ENCODE measurements around the gene LUC7L3. TPM values are rescaled to one million over a fixed set of nuclear protein-coding genes. Genes with fewer than 3 reads are reported as not detected.
A peak's percentile ranks its signal among the peaks of the same experiment; 100 is the strongest.

The LUC7L3 gene
- total RNA-seq, 1 donor from 2014 or later, result 222 TPM

- no peak for TF ChIP-seq CTCF (IDR thresholded peaks at IDR 0.05; ENCODE audit: partially characterized antibody, unreplicated experiment)
- Mint-ChIP-seq H3K4me1 (ENCODE audit: low read depth, unreplicated experiment) (peaks cover 48% of the 10 kb centered on the region), H3K9me3 (ENCODE audit: unreplicated experiment) (peaks cover 4% of the 10 kb centered on the region), H3K36me3 (ENCODE audit: unreplicated experiment) (peaks cover 5% of the 10 kb centered on the region), H3K27me3 (ENCODE audit: unreplicated experiment) (peaks cover 2% of the 10 kb centered on the region), H3K27ac (ENCODE audit: unreplicated experiment) (no peak overlapping the region), H3K4me3 (ENCODE audit: unreplicated experiment) (no peak overlapping the region)
- no peak for DNase-seq
Observed at GRCh38 chr17:50693036-50693682, 26.2 kb upstream of the LUC7L3 start.

DNA sequence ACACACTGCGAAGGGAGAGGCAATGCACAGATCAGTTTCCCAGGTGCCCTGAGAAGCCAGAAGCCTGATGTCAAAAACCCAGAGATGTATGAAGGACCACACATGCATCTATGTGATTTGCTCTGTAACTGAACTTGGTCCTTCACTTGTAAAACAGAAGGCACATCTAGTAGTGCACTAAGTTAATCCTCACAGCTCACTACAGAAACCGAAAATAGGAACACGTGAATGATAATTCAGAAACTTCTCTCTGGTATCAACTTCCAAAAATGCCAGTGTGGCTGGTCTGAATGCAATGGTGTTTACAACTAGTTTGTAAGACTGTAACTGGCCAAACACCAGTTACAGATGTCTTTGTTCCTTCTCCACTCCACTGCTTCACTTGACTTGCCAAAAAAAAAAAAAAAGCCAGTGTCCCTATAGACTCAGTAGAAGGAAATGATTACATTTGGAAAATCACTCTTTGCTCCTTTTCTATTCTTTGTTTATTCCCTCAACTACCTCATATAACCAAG is 23.0 kb upstream of the LUC7L3 start:
- peaks cover 5% of the 10 kb centered on the region for H3K36me3 Mint-ChIP-seq (ENCODE audit: unreplicated experiment)
- TF ChIP-seq CTCF (IDR thresholded peaks at IDR 0.05; ENCODE audit: partially characterized antibody, unreplicated experiment), result no peak

GRCh38 chr17:50697062-50697461 is 22.3 kb upstream of the LUC7L3 start:
- Mint-ChIP-seq H3K27ac (ENCODE audit: unreplicated experiment) (peak overlapping the region; percentile 21), H3K9me3 (ENCODE audit: unreplicated experiment) (no peaks in the 10 kb centered on the region), H3K36me3 (ENCODE audit: unreplicated experiment) (peaks cover 5% of the 10 kb centered on the region)

More for the DNA sequence above, 23.0 kb upstream of the LUC7L3 start:
- Mint-ChIP-seq H3K27ac (ENCODE audit: unreplicated experiment) (no peak overlapping the region), H3K4me1 (ENCODE audit: low read depth, unreplicated experiment) (peaks cover 30% of the 10 kb centered on the region), H3K27me3 (ENCODE audit: unreplicated experiment) (no peaks in the 10 kb centered on the region), H3K4me3 (ENCODE audit: unreplicated experiment) (no peak overlapping the region), H3K9me3 (ENCODE audit: unreplicated experiment) (no peaks in the 10 kb centered on the region)
- no peak for DNase-seq

GRCh38 chr17:50697663-50698272 is 21.6 kb upstream of the LUC7L3 start:
- DNase-seq, result no peak
- peaks cover 17% of the 10 kb centered on the region for H3K4me1 Mint-ChIP-seq (ENCODE audit: low read depth, unreplicated experiment)
- no peaks in the 10 kb centered on the region for H3K9me3 Mint-ChIP-seq (ENCODE audit: unreplicated experiment)
- no peak for TF ChIP-seq CTCF (IDR thresholded peaks at IDR 0.05; ENCODE audit: partially characterized antibody, unreplicated experiment)
- H3K27ac Mint-ChIP-seq (ENCODE audit: unreplicated experiment), result no peak overlapping the region
- no peak overlapping the region for H3K4me3 Mint-ChIP-seq (ENCODE audit: unreplicated experiment)
- no peaks in the 10 kb centered on the region for H3K27me3 Mint-ChIP-seq (ENCODE audit: unreplicated experiment)
- H3K36me3 Mint-ChIP-seq (ENCODE audit: unreplicated experiment), result peaks cover 5% of the 10 kb centered on the region

More at GRCh38 chr17:50697062-50697461, 22.3 kb upstream of the LUC7L3 start:
- Mint-ChIP-seq H3K4me3 (ENCODE audit: unreplicated experiment) (no peak overlapping the region), H3K27me3 (ENCODE audit: unreplicated experiment) (no peaks in the 10 kb centered on the region), H3K4me1 (ENCODE audit: low read depth, unreplicated experiment) (peaks cover 24% of the 10 kb centered on the region)
- no peak for DNase-seq
- TF ChIP-seq CTCF (IDR thresholded peaks at IDR 0.05; ENCODE audit: partially characterized antibody, unreplicated experiment), result no peak

GRCh38 chr17:50699410-50699809 is 20.0 kb upstream of the LUC7L3 start:
- no peak for DNase-seq
- Mint-ChIP-seq H3K36me3 (ENCODE audit: unreplicated experiment) (peaks cover 5% of the 10 kb centered on the region), H3K27me3 (ENCODE audit: unreplicated experiment) (no peaks in the 10 kb centered on the region), H3K4me3 (ENCODE audit: unreplicated experiment) (no peak overlapping the region), H3K27ac (ENCODE audit: unreplicated experiment) (no peak overlapping the region), H3K9me3 (ENCODE audit: unreplicated experiment) (no peaks in the 10 kb centered on the region), H3K4me1 (ENCODE audit: low read depth, unreplicated experiment) (peaks cover 8% of the 10 kb centered on the region)
- no peak for TF ChIP-seq CTCF (IDR thresholded peaks at IDR 0.05; ENCODE audit: partially characterized antibody, unreplicated experiment)
